GM23338 (cell line): ENCODE measurements around the gene PTPRN2. TPM values are rescaled to one million over a fixed set of nuclear protein-coding genes. Genes with fewer than 3 reads are reported as not detected.

Experiments used
- ATAC-seq: fragments of 200-7000 bp; cut with Tn5 transposase; 3 replicates; pipeline ENCODE4 v1.9.1; 2020
- DNase-seq: peaks from one replicate; pipeline ENCODE4 v3.0.0-alpha.2; 2015; ENCODE audit warnings: low spot score
- H2AFZ ChIP-seq: fragments of 200-600 bp; sonication (generic); 2 replicates; pipeline ENCODE4 v1.8.0; 2016; ENCODE audit warnings: antibody characterized with exemption, mild to moderate bottlenecking, moderate library complexity
- H3F3A ChIP-seq: fragments of 200-600 bp; sonication (generic); replicated peaks from 2 replicates; pipeline ENCODE4 v1.8.0; 2017; ENCODE audit warnings: antibody characterized with exemption, mixed run types, low read depth
- H3K27ac ChIP-seq: fragments of 200-600 bp; sonication (generic); 2 replicates; pipeline ENCODE4 v1.6.1; 2016; ENCODE audit warnings: low read depth
- H3K27me3 ChIP-seq: fragments of 200-600 bp; sonication (generic); 2 replicates; pipeline ENCODE4 v1.8.0; 2016; ENCODE audit warnings: mild to moderate bottlenecking, mixed run types, moderate library complexity; ENCODE audit not compliant: insufficient read depth
- H3K36me3 ChIP-seq: fragments of 200-600 bp; sonication (generic); 2 replicates; pipeline ENCODE4 v1.8.0; 2016; ENCODE audit warnings: mild to moderate bottlenecking; ENCODE audit not compliant: insufficient read depth
- H3K4me1 ChIP-seq: fragments of 200-600 bp; sonication (generic); 2 replicates; pipeline ENCODE4 v1.8.0; 2016; ENCODE audit warnings: mild to moderate bottlenecking, moderate library complexity; ENCODE audit not compliant: insufficient read depth
- H3K4me2 ChIP-seq: fragments of 200-600 bp; sonication (generic); 2 replicates; pipeline ENCODE4 v1.7.1; 2017; ENCODE audit warnings: mixed run types
- H3K4me3 ChIP-seq: fragments of 200-600 bp; sonication (generic); 2 replicates; pipeline ENCODE4 v1.6.1; 2016; ENCODE audit warnings: mixed run types
- H3K79me2 ChIP-seq: fragments of 200-600 bp; sonication (generic); replicated peaks from 2 replicates; pipeline ENCODE4 v1.8.0; 2017; ENCODE audit warnings: mild to moderate bottlenecking; ENCODE audit not compliant: insufficient read depth
- H3K9me2 ChIP-seq: fragments of 200-600 bp; sonication (generic); 2 replicates; pipeline ENCODE4 v1.8.0; 2017; ENCODE audit not compliant: insufficient read depth
- H4K20me1 ChIP-seq: fragments of 200-600 bp; sonication (generic); replicated peaks from 2 replicates; pipeline ENCODE4 v1.8.0; 2017; ENCODE audit warnings: mild to moderate bottlenecking; ENCODE audit not compliant: insufficient read depth
- H3K27ac Mint-ChIP-seq: 2 replicates; pipeline ENCODE4 v1.8.0; 2020; ENCODE audit warnings: inconsistent platforms, mild to moderate bottlenecking, moderate library complexity, mixed read lengths
- H3K27me3 Mint-ChIP-seq: 3 replicates; pipeline ENCODE4 v1.8.0; 2022; ENCODE audit warnings: low read depth, mild to moderate bottlenecking, moderate library complexity, mixed read lengths, inconsistent platforms; ENCODE audit not compliant: insufficient read depth, poor library complexity
- H3K36me3 Mint-ChIP-seq: 3 replicates; pipeline ENCODE4 v1.8.0; 2021; ENCODE audit warnings: low read depth, mild to moderate bottlenecking, inconsistent platforms, moderate library complexity, mixed read lengths
- H3K4me1 Mint-ChIP-seq: 3 replicates; pipeline ENCODE4 v1.8.0; 2020; ENCODE audit warnings: mild to moderate bottlenecking, inconsistent platforms, mixed read lengths
- H3K4me3 Mint-ChIP-seq: 3 replicates; pipeline ENCODE4 v1.8.0; 2021; ENCODE audit warnings: moderate library complexity, mild to moderate bottlenecking, inconsistent platforms, mixed read lengths
- H3K9me3 Mint-ChIP-seq: 3 replicates; pipeline ENCODE4 v1.8.0; 2020; ENCODE audit warnings: moderate library complexity, mild to moderate bottlenecking, inconsistent platforms, mixed read lengths
- CREB1 ChIP-seq: fragments of 250-450 bp; sonication (Bioruptor Pico); IDR thresholded peaks from 2 replicates; pipeline ENCODE4 v1.5.0; 2020; ENCODE audit warnings: low read depth, mild to moderate bottlenecking, moderate library complexity
- EZH2 ChIP-seq: fragments of 200-600 bp; sonication (generic); IDR thresholded peaks from one replicate; pipeline ENCODE4 v1.8.0; 2017; ENCODE audit warnings: antibody characterized with exemption, mild to moderate bottlenecking, low read depth; ENCODE audit not compliant: unreplicated experiment
- EZH2phosphoT487 ChIP-seq: fragments of 200-600 bp; sonication (generic); IDR thresholded peaks from one replicate; pipeline ENCODE4 v1.8.1; 2018; ENCODE audit warnings: antibody characterized with exemption; ENCODE audit not compliant: unreplicated experiment
- JUNB ChIP-seq: IDR thresholded peaks from one replicate; pipeline ENCODE4 v1.6.1; 2016; ENCODE audit warnings: antibody characterized with exemption; ENCODE audit not compliant: unreplicated experiment
- NANOG ChIP-seq: IDR thresholded peaks from 2 replicates; pipeline ENCODE4 v1.6.1; 2016; ENCODE audit warnings: antibody characterized with exemption, borderline replicate concordance
- POLR2AphosphoS5 ChIP-seq: IDR thresholded peaks from 2 replicates; pipeline ENCODE4 v1.6.1; 2016; ENCODE audit warnings: antibody characterized with exemption, low read depth
- STAT1 ChIP-seq: IDR thresholded peaks from one replicate; pipeline ENCODE4 v1.6.1; 2016; ENCODE audit warnings: antibody characterized with exemption; ENCODE audit not compliant: unreplicated experiment
- ZNF114 ChIP-seq: fragments of 250-450 bp; sonication (Bioruptor Pico); IDR thresholded peaks from 2 replicates; pipeline ENCODE4 v1.5.0; 2020; ENCODE audit warnings: mild to moderate bottlenecking, moderate library complexity
- ZNF331 ChIP-seq: fragments of 250-450 bp; sonication (Bioruptor Pico); IDR thresholded peaks from 2 replicates; pipeline ENCODE4 v1.5.0; 2020; ENCODE audit warnings: low read depth, mild to moderate bottlenecking, moderate library complexity
- polyA plus RNA-seq: library from polyadenylated mRNA; unstranded; fragments of >200 nt; fragmentation: Nextera tagmentation; extraction: Ambion mirVana; gene quantifications from 2 replicates; pipeline ENCODE4 v1.2.1, GENCODE V29; 2016
- total RNA-seq: library from RNA; depleted of rRNA; stranded (reverse); fragments of >200 nt; shearing (Covaris generic); gene quantifications from 2 replicates; pipeline ENCODE4 v1.2.3, GENCODE V29; 2014
- TF ChIP-seq, protein P1 (sequence below): IDR thresholded peaks from 2 replicates; pipeline ENCODE4 v1.6.1; 2016; ENCODE audit warnings: antibody characterized with exemption
- TF ChIP-seq, protein P2 (sequence below), 2 experiments: fragments of 200-600 bp in 1 of 2; sonication (generic) in 1 of 2; conservative IDR thresholded peaks; 2 replicates each; pipeline versions ENCODE4 v1.5.1 to v1.6.1; 2016 to 2017; ENCODE audit warnings: antibody characterized with exemption in 2 of 2, low read depth in 2 of 2, mild to moderate bottlenecking in 2 of 2, moderate library complexity in 1 of 2
- TF ChIP-seq, protein P3 (sequence below): IDR thresholded peaks from one replicate; pipeline ENCODE4 v1.6.1; 2018; ENCODE audit warnings: antibody characterized with exemption; ENCODE audit not compliant: unreplicated experiment

Gene PTPRN2
- total and polyA plus RNA-seq, 2 experiments from 2014 or later, result 0.87 to 4.0 TPM

DNA sequence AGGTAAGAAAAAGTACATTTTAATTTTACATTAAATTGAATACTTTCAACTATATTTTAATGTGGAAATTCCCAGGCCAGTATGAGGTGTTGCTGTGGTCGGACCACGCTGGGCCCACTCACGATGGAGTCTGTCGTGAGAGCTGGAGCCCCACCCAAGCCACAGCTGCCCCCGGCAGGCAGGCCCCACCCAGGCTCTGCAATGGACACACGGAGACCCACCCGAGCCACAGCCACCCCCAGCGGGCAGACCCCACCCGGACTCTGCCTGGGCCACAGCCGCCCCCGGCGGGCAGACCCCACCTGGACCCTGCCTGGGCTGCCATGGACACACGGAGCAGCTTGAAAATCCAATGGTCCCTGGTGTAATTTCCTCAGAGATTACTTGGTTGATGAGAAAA lies 141.3 kb downstream of the PTPRN2 start:
- H3K27ac Mint-ChIP-seq, result no peak overlapping the region
- ATAC-seq (no peak), DNase-seq (no peak)
- peaks cover 22% of the 10 kb centered on the region for H3K36me3 Mint-ChIP-seq
- H3K4me3 Mint-ChIP-seq, result no peak overlapping the region
- H3K27me3 ChIP-seq, result no peaks in the 10 kb centered on the region
- no peaks in the 10 kb centered on the region for H3K36me3 ChIP-seq
- no peaks in the 10 kb centered on the region for H4K20me1 ChIP-seq
- H3K4me1 Mint-ChIP-seq, result peaks cover 18% of the 10 kb centered on the region
- 0 out of 2 replicates have a peak, but pooled peaks cover 3% of the 10 kb centered on the region for H3F3A ChIP-seq
- TF ChIP-seq, protein P1, sequence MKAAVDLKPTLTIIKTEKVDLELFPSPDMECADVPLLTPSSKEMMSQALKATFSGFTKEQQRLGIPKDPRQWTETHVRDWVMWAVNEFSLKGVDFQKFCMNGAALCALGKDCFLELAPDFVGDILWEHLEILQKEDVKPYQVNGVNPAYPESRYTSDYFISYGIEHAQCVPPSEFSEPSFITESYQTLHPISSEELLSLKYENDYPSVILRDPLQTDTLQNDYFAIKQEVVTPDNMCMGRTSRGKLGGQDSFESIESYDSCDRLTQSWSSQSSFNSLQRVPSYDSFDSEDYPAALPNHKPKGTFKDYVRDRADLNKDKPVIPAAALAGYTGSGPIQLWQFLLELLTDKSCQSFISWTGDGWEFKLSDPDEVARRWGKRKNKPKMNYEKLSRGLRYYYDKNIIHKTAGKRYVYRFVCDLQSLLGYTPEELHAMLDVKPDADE, result no peak
- TF ChIP-seq, protein P2, sequence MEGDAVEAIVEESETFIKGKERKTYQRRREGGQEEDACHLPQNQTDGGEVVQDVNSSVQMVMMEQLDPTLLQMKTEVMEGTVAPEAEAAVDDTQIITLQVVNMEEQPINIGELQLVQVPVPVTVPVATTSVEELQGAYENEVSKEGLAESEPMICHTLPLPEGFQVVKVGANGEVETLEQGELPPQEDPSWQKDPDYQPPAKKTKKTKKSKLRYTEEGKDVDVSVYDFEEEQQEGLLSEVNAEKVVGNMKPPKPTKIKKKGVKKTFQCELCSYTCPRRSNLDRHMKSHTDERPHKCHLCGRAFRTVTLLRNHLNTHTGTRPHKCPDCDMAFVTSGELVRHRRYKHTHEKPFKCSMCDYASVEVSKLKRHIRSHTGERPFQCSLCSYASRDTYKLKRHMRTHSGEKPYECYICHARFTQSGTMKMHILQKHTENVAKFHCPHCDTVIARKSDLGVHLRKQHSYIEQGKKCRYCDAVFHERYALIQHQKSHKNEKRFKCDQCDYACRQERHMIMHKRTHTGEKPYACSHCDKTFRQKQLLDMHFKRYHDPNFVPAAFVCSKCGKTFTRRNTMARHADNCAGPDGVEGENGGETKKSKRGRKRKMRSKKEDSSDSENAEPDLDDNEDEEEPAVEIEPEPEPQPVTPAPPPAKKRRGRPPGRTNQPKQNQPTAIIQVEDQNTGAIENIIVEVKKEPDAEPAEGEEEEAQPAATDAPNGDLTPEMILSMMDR (conservative IDR thresholded peaks at IDR 0.05; ENCODE audit: low read depth in 2 of 2), result no peak
- TF ChIP-seq CREB1 (CRISPR knock-in tag), result no peak
- no peak for TF ChIP-seq POLR2AphosphoS5
- no peak for TF ChIP-seq NANOG
- no peak for TF ChIP-seq STAT1
- no peak for TF ChIP-seq EZH2
- TF ChIP-seq, protein P3, sequence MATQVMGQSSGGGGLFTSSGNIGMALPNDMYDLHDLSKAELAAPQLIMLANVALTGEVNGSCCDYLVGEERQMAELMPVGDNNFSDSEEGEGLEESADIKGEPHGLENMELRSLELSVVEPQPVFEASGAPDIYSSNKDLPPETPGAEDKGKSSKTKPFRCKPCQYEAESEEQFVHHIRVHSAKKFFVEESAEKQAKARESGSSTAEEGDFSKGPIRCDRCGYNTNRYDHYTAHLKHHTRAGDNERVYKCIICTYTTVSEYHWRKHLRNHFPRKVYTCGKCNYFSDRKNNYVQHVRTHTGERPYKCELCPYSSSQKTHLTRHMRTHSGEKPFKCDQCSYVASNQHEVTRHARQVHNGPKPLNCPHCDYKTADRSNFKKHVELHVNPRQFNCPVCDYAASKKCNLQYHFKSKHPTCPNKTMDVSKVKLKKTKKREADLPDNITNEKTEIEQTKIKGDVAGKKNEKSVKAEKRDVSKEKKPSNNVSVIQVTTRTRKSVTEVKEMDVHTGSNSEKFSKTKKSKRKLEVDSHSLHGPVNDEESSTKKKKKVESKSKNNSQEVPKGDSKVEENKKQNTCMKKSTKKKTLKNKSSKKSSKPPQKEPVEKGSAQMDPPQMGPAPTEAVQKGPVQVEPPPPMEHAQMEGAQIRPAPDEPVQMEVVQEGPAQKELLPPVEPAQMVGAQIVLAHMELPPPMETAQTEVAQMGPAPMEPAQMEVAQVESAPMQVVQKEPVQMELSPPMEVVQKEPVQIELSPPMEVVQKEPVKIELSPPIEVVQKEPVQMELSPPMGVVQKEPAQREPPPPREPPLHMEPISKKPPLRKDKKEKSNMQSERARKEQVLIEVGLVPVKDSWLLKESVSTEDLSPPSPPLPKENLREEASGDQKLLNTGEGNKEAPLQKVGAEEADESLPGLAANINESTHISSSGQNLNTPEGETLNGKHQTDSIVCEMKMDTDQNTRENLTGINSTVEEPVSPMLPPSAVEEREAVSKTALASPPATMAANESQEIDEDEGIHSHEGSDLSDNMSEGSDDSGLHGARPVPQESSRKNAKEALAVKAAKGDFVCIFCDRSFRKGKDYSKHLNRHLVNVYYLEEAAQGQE, result no peak
- no peak for TF ChIP-seq EZH2phosphoT487
- TF ChIP-seq ZNF114 (CRISPR knock-in tag), result no peak
- TF ChIP-seq ZNF331 (CRISPR knock-in tag), result no peak
- TF ChIP-seq JUNB, result no peak
- H3K79me2 ChIP-seq, result no peaks in the 10 kb centered on the region
- H2AFZ ChIP-seq, result no peak overlapping the region
- peaks cover 10% of the 10 kb centered on the region for H3K27me3 Mint-ChIP-seq
- H3K9me3 Mint-ChIP-seq, result peaks cover 74% of the 10 kb centered on the region
- H3K9me2 ChIP-seq, result no peaks in the 10 kb centered on the region
- no peak overlapping the region for H3K27ac ChIP-seq
- no peak overlapping the region for H3K4me2 ChIP-seq
- no peak overlapping the region for H3K4me3 ChIP-seq
- peaks cover 7% of the 10 kb centered on the region for H3K4me1 ChIP-seq
